ENCODE measurements around the gene CNPY3. TPM values are rescaled to one million over a fixed set of nuclear protein-coding genes. Genes with fewer than 3 reads are reported as not detected.

CNPY3 gene
- total RNA-seq, 4 donors from 2014 or later, result 33.2 to 60.0 (median 45.0) TPM

- H3K4me1 ChIP-seq, result peaks cover 0 to 7% of the 10 kb centered on the region in 2 donors
- intact Hi-C loops (cut with DNase I), result no loop called here
- H3K9me3 ChIP-seq, result no peaks in the 10 kb centered on the region
- H3K27ac ChIP-seq, result no peak overlapping the region
- H3K4me3 ChIP-seq (replicated peaks in 1 of 3), result peak overlapping the region in 1 of 3 donors; percentile 16
- DNase-seq, result peak; percentile 3
- H3K27me3 ChIP-seq, result no peaks in the 10 kb centered on the region
- no peak for TF ChIP-seq CTCF (IDR thresholded peaks at IDR 0.05)
- no peak for TF ChIP-seq POLR2A (IDR thresholded peaks at IDR 0.05)
- 15 to 26% methylated on average over 12 to 17 of the region's 49 CpGs for WGBS, 2 donors
- no peaks in the 10 kb centered on the region for H3K36me3 ChIP-seq
Measured at GRCh38 chr6:42911171-42912021, 17.9 kb upstream of the CNPY3 start.

- Histone ChIP-seq H3K4me3 (replicated peaks in 1 of 3) (no peak overlapping the region), H3K9me3 (no peaks in the 10 kb centered on the region), H3K4me1 (peaks cover 0 to 7% of the 10 kb centered on the region in 2 donors), H3K36me3 (no peaks in the 10 kb centered on the region), H3K27me3 (no peaks in the 10 kb centered on the region), H3K27ac (no peak overlapping the region)
- peak; percentile 28 to 35 for DNase-seq
- 39 to 46% methylated on average over 4 of the region's 4 CpGs for whole genome bisulfite sequencing, 2 donors
- intact Hi-C loops (cut with DNase I), result no loop called here
- TF ChIP-seq POLR2A (IDR thresholded peaks at IDR 0.05), result no peak
- no peak for TF ChIP-seq CTCF (IDR thresholded peaks at IDR 0.05)
Measured at GRCh38 chr6:42914546-42914945, 14.7 kb upstream of the CNPY3 start.

DNA sequence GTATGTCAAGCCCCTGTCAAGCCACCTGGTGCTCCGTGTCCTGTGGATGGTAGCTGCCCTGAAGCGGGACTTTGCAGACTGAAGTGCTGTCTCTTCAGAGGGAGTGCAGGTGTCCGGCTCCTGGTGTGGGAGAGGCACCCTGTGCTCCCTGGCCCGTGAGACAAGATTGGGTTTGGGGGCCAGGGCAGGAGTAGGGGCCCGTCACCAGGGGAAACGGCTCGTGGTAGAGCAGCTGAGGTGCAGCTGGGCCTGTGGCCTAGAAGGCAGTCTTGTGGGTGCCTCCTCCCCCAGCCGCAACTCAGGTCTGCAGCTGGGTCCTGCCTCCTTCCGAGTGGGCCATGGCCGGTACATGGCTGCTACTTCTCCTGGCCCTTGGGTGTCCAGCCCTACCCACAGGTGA lies 13.5 kb upstream of the CNPY3 start, which contains the start of gene PTCRA:
Gene PTCRA, plus strand, starts transcription at position 322 of the 400 bp plus-strand sequence. Its CDS starts 17 bp downstream, at position 339.
- Histone ChIP-seq H3K27me3 (no peaks in the 10 kb centered on the region), H3K9me3 (no peaks in the 10 kb centered on the region), H3K4me1 (peaks cover 0 to 7% of the 10 kb centered on the region in 2 donors), H3K4me3 (replicated peaks in 1 of 3) (no peak within 1 kb of the TSS), H3K27ac (no peak within 1 kb of the TSS), H3K36me3 (no peaks in the 10 kb centered on the region)
- intact Hi-C loops (cut with DNase I), result no loop called here
- no peak for DNase-seq
- 89 to 100% methylated on average over 4 to 5 of the region's 10 CpGs for WGBS, 2 donors
- TF ChIP-seq CTCF (IDR thresholded peaks at IDR 0.05) (no peak), POLR2A (IDR thresholded peaks at IDR 0.05) (no peak)

DNA sequence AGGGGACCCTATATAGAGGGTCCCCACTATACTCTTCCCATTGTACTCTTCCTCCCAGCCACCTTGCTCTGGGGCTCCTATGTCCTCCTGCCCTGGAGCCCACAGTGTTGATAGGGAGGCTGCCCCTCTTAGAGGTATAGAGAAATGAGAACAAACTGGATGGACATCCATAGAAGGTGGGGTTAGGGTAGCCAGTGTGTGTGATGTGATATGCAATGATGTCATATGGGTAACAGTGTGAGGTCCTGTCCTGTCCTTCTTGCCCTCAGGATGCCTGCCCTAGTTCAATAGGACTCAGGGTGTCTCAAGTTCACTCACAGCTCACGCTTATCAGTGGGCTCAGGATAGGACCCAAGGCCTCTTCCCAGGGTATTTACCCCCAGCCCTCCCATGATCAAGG lies 13.0 kb upstream of the CNPY3 start:
- Histone ChIP-seq H3K27me3 (no peaks in the 10 kb centered on the region), H3K27ac (no peak overlapping the region), H3K36me3 (no peaks in the 10 kb centered on the region), H3K4me3 (replicated peaks in 1 of 3) (no peak overlapping the region), H3K9me3 (no peaks in the 10 kb centered on the region), H3K4me1 (peaks cover 0 to 5% of the 10 kb centered on the region in 2 donors)
- no peak for DNase-seq
- intact Hi-C loops (cut with DNase I), result no loop called here
- WGBS, 2 donors, result 80 to 83% methylated on average over 1 of the region's 1 CpG
- TF ChIP-seq POLR2A (IDR thresholded peaks at IDR 0.05), result no peak
- TF ChIP-seq CTCF (IDR thresholded peaks at IDR 0.05), result no peak

- DNase-seq, result no peak
- no peak overlapping the region for H3K27ac ChIP-seq
- no peaks in the 10 kb centered on the region for H3K9me3 ChIP-seq
- no peak overlapping the region for H3K4me3 ChIP-seq (replicated peaks in 1 of 3)
- intact Hi-C loops (cut with DNase I), result no loop called here
- H3K4me1 ChIP-seq, result no peaks in the 10 kb centered on the region
- 64 to 76% methylated on average over 6 of the region's 6 CpGs for WGBS, 2 donors
- no peak for TF ChIP-seq CTCF (IDR thresholded peaks at IDR 0.05)
- TF ChIP-seq POLR2A (IDR thresholded peaks at IDR 0.05), result no peak
- no peaks in the 10 kb centered on the region for H3K36me3 ChIP-seq
- H3K27me3 ChIP-seq, result peaks cover 3% of the 10 kb centered on the region
Measured at GRCh38 chr6:42921801-42922200, 7.5 kb upstream of the CNPY3 start.

Data from thyroid gland (tissue), 4 donors.